22Rv1 (cell line): Measurements from ENCODE around the gene RARRES1.

Source experiments
- ZFX ChIP-seq: fragments of 450-650 bp; IDR thresholded peaks from 2 replicates; pipeline ENCODE4 v1.6.1; 2017; ENCODE audit warnings: antibody characterized with exemption, borderline replicate concordance
- TF ChIP-seq, protein P1 (sequence below): fragments of 450-650 bp; IDR thresholded peaks from 2 replicates; pipeline ENCODE4 v1.5.1; 2017; ENCODE audit warnings: mild to moderate bottlenecking

DNA sequence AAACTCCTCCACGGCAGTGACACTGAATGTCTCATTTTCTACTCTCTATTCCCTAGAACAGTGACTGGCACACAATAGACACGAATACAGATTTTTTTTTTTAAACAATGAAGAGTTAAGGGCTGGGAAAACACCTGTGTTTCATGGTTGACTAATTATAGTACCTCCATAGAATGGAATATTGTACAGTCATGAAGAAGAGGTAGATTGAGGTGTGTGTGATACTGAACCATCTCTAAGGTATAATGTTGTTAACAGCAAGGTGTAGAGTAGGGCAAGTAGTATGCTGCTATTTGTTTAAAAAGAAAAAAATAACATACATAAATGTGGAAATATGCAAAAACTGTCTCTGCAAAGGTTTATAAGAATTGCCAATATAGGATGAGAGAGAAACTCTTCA is 5.2 kb upstream of the RARRES1 start:
- TF ChIP-seq, protein P1, sequence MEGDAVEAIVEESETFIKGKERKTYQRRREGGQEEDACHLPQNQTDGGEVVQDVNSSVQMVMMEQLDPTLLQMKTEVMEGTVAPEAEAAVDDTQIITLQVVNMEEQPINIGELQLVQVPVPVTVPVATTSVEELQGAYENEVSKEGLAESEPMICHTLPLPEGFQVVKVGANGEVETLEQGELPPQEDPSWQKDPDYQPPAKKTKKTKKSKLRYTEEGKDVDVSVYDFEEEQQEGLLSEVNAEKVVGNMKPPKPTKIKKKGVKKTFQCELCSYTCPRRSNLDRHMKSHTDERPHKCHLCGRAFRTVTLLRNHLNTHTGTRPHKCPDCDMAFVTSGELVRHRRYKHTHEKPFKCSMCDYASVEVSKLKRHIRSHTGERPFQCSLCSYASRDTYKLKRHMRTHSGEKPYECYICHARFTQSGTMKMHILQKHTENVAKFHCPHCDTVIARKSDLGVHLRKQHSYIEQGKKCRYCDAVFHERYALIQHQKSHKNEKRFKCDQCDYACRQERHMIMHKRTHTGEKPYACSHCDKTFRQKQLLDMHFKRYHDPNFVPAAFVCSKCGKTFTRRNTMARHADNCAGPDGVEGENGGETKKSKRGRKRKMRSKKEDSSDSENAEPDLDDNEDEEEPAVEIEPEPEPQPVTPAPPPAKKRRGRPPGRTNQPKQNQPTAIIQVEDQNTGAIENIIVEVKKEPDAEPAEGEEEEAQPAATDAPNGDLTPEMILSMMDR: no peak
- no peak for TF ChIP-seq ZFX
